ENCODE data around the gene SOAT2.
A peak's percentile ranks its signal among the peaks of the same experiment; 100 is the strongest.

Gene SOAT2

DNA sequence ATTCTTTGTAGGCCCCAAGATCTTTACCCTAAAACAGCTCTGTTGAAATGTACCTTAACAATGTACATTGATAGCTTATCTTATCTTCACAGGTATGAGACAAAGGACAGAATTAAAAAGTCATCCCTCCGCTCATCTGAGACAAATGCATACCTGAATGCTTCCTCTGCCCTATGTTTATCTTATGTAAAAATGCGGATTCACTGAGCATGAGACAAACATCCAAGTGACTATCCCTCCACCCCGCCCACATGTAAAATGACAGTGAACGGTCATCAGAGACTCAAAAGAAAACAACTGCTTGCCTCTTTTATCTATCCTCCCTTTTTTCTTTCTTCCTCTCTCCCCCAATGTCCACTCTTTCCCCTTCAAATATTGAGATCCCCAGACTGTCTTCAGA, 40.1 kb downstream of the SOAT2 start:
- H3K4me3 ChIP-seq (ENCODE audit: low read length): no peak overlapping the region
- DNase-seq (ENCODE audit: low read depth): no peak
- TF ChIP-seq, protein P1, sequence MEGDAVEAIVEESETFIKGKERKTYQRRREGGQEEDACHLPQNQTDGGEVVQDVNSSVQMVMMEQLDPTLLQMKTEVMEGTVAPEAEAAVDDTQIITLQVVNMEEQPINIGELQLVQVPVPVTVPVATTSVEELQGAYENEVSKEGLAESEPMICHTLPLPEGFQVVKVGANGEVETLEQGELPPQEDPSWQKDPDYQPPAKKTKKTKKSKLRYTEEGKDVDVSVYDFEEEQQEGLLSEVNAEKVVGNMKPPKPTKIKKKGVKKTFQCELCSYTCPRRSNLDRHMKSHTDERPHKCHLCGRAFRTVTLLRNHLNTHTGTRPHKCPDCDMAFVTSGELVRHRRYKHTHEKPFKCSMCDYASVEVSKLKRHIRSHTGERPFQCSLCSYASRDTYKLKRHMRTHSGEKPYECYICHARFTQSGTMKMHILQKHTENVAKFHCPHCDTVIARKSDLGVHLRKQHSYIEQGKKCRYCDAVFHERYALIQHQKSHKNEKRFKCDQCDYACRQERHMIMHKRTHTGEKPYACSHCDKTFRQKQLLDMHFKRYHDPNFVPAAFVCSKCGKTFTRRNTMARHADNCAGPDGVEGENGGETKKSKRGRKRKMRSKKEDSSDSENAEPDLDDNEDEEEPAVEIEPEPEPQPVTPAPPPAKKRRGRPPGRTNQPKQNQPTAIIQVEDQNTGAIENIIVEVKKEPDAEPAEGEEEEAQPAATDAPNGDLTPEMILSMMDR (IDR thresholded peaks at IDR 0.05; ENCODE audit: insufficient read depth, low read depth, low read length, missing control alignments): no peak

DNA sequence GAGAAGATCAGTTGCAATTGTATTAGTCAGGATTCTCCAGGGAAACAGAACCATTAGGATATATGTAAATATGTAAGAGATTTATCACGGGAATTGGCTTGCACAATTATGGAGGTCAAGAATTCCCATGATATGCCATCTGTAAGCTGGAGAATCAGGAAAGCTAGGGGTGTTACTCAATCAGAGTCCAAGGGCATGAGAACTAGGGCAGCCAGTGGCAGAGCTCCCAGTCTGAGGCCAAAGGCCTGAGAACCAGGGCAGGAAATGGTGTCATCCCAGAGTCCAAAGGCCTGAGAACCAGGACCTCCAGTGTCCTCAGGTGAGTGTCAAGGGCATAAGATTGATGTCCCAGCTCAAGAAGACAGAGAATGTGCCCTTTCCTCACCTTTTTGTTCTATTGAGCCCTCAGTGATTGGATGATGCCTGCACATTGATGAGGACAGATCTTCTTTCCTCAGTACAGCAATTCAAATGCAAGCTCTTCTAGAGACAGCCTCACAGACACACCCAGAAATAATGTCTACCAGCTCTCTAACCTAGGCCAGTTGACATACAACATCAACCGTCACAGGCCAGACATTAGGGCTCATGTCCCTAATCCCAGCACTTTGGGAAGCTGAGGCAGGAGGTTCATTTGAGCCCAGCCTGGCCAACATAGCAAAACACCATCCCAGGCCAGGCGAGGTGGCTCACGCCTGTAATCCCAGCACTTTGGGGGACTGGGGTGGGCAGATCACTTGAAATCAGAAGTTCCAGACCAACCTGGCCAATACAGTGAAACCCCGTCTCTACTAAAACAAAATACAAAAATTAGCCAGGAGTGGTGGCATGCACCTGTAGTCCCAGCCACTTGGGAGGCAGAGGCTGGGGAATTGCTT, 42.3 kb downstream of the SOAT2 start:
- TF ChIP-seq, protein P1 (IDR thresholded peaks at IDR 0.05; ENCODE audit: insufficient read depth, low read depth, low read length, missing control alignments): no peak
- H3K4me3 ChIP-seq (ENCODE audit: low read length): no peak overlapping the region
- DNase-seq (ENCODE audit: low read depth): peak; percentile 14

GRCh38 chr12:53147181-53147580, 43.9 kb downstream of the SOAT2 start:
- TF ChIP-seq, protein P1 (IDR thresholded peaks at IDR 0.05; ENCODE audit: insufficient read depth, low read depth, low read length, missing control alignments): no peak
- DNase-seq (ENCODE audit: low read depth): no peak
- no peak overlapping the region for H3K4me3 ChIP-seq (ENCODE audit: low read length)

DNA sequence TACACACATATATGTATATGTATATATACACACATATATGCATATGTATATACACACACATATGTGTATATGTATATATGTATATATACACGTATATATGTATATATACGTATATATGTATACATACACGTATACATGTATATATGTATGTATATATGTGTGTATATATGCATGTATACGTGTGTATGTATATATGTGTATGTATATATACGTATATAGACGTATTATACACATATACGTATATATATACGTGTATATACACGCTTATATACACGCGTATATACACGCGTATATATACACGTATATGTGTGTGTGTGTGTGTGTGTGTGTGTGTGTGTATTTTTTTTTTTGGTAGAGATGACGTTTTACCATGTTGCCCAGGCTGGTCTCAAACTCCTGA, 44.4 kb downstream of the SOAT2 start:
- H3K4me3 ChIP-seq (ENCODE audit: low read length): no peak overlapping the region
- TF ChIP-seq, protein P1 (IDR thresholded peaks at IDR 0.05; ENCODE audit: insufficient read depth, low read depth, low read length, missing control alignments): no peak
- DNase-seq (ENCODE audit: low read depth): no peak

DNA sequence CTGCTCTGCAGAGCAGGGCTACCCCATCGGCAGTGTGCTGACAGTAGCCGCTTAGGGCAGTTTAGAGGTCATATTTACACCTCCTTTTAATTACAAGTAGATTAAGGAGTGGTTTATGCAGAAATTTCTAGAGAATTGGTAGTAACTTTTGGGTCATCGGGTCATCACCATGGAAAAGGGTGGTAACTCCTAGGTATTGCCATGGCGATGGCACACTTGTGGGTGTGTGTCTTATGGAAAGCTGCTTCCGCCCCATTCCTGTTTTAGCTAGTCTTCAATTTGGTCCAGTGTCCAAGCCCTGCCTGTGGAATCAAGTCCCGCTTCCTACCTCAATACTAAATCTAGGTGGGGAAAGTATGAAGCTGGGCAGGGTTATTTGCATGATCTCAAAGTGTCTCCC, 47.8 kb downstream of the SOAT2 start:
- no peak for DNase-seq (ENCODE audit: low read depth)
- TF ChIP-seq, protein P1 (IDR thresholded peaks at IDR 0.05; ENCODE audit: insufficient read depth, low read depth, low read length, missing control alignments): no peak
- H3K4me3 ChIP-seq (ENCODE audit: low read length): no peak overlapping the region

DNA sequence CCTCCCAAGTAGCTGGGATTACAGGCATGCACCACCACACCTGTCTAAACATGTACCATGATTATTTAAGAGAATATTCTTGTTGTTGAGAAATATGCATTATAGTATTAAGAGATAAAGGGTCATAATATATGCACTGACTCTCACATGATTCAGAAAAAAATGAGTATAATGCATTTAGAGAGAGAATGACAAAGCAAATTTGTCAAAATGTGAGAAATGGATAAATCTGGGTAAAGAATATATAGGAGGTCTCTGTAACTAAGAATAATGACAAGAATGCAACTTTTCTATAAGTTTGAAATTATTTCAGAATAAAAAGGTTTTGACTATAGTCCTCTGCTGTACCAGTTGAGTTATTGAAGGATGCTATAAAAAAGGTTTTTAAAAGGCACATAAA, 49.1 kb downstream of the SOAT2 start:
- DNase-seq (ENCODE audit: low read depth): no peak
- TF ChIP-seq, protein P1 (IDR thresholded peaks at IDR 0.05; ENCODE audit: insufficient read depth, low read depth, low read length, missing control alignments): no peak
- H3K4me3 ChIP-seq (ENCODE audit: low read length): no peak overlapping the region
